Epithelial cell of proximal tubule (primary cell): ENCODE results near the gene FSD1L. TPM values are rescaled to one million over a fixed set of nuclear protein-coding genes. Genes with fewer than 3 reads are reported as not detected.
A peak's percentile ranks its signal among the peaks of the same experiment; 100 is the strongest.

Experiments used
- DNase-seq: peaks from one replicate; pipeline ENCODE4 v3.0.0-alpha.2; 2011; ENCODE audit warnings: low read depth
- H3K4me3 ChIP-seq: 2 replicates; pipeline ENCODE4 v1.5.1; 2011; ENCODE audit warnings: low read depth, mild to moderate bottlenecking, low read length
- CTCF ChIP-seq: conservative IDR thresholded peaks from 2 replicates; pipeline ENCODE4 v1.5.1; 2012; ENCODE audit warnings: low read depth, mild to moderate bottlenecking, low read length
- total RNA-seq: library from RNA; depleted of rRNA; stranded (reverse); fragments of >200 nt; gene quantifications from 2 replicates; pipeline ENCODE4 v1.2.3, GENCODE V29; 2015

FSD1L gene
- total RNA-seq, 1 donor from 2014 or later: 1.6 TPM

GRCh38 chr9:105421154-105421553 is 26.7 kb upstream of the FSD1L start:
- DNase-seq: no peak
- H3K4me3 ChIP-seq: no peak overlapping the region
- no peak for TF ChIP-seq CTCF

- no peak for TF ChIP-seq CTCF
- H3K4me3 ChIP-seq: no peak overlapping the region
- DNase-seq: no peak
These were observed 26.0 kb upstream of the FSD1L start for GRCh38 chr9:105421864-105422263.

GRCh38 chr9:105425816-105426433 is 21.9 kb upstream of the FSD1L start:
- no peak overlapping the region for H3K4me3 ChIP-seq
- peak; percentile 60 for TF ChIP-seq CTCF
- no peak for DNase-seq

- no peak for TF ChIP-seq CTCF
- no peak overlapping the region for H3K4me3 ChIP-seq
- DNase-seq: no peak
These were observed 21.2 kb upstream of the FSD1L start for GRCh38 chr9:105426657-105427056.

GRCh38 chr9:105431424-105432246 is 16.2 kb upstream of the FSD1L start:
- DNase-seq: no peak
- no peak overlapping the region for H3K4me3 ChIP-seq
- TF ChIP-seq CTCF: no peak

- no peak for DNase-seq
- H3K4me3 ChIP-seq: no peak overlapping the region
- TF ChIP-seq CTCF: no peak
These were observed 15.5 kb upstream of the FSD1L start for GRCh38 chr9:105432247-105432842.
